GM12875 (cell line): Measurements from ENCODE around the gene MORN2.

Experiments used
- H3K4me3 ChIP-seq: one replicate; pipeline ENCODE4 v1.5.1; 2011; ENCODE audit warnings: low read depth, low read length, control low read depth
- TF ChIP-seq, protein P1 (sequence below): IDR thresholded peaks from 2 replicates; pipeline ENCODE4 v1.5.1; 2011; ENCODE audit warnings: low read depth, mild to moderate bottlenecking, control low read depth, inconsistent platforms, low read length, moderate library complexity, borderline replicate concordance; ENCODE audit not compliant: insufficient read depth

Gene MORN2

DNA sequence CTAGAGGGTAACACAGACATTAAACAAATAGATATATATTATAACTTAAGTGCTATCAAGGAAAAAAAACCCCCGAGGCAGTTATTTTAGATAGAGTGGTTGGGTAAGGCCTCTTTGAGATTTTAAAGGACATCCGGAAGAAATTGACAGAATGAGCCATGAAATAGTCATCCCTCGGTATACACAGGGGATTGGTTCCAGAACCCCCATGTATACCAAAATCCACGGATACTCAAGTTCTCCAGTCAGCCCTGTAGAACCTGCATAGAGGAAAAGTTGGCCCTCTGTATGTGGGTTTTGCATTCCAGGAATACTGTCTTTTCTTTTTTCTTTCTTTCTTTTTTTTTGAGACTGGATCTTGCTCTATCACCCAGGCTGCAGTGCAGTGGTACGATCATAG, 2.0 kb upstream of the MORN2 start:
- H3K4me3 ChIP-seq = no peak overlapping the region
- TF ChIP-seq, protein P1, sequence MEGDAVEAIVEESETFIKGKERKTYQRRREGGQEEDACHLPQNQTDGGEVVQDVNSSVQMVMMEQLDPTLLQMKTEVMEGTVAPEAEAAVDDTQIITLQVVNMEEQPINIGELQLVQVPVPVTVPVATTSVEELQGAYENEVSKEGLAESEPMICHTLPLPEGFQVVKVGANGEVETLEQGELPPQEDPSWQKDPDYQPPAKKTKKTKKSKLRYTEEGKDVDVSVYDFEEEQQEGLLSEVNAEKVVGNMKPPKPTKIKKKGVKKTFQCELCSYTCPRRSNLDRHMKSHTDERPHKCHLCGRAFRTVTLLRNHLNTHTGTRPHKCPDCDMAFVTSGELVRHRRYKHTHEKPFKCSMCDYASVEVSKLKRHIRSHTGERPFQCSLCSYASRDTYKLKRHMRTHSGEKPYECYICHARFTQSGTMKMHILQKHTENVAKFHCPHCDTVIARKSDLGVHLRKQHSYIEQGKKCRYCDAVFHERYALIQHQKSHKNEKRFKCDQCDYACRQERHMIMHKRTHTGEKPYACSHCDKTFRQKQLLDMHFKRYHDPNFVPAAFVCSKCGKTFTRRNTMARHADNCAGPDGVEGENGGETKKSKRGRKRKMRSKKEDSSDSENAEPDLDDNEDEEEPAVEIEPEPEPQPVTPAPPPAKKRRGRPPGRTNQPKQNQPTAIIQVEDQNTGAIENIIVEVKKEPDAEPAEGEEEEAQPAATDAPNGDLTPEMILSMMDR = no peak

DNA sequence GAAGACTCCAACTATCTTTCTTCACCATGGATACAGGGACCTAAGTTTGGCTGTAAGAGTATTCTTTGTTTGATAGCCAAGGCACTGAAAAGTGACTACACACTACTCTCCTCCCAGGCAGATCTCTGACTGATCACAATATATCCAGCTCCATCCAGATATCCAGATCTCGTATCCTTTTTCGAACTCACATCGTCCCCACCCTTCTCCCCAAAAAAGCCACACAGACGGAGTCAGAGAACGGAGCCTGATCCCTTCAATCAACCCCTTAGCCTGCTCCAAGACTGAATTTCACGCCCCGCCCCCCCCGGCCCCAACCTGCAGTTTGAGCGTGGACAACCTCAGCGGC, 575 bp upstream of the MORN2 start:
- peak overlapping the region; percentile 83 for H3K4me3 ChIP-seq
- TF ChIP-seq, protein P1 = no peak

DNA sequence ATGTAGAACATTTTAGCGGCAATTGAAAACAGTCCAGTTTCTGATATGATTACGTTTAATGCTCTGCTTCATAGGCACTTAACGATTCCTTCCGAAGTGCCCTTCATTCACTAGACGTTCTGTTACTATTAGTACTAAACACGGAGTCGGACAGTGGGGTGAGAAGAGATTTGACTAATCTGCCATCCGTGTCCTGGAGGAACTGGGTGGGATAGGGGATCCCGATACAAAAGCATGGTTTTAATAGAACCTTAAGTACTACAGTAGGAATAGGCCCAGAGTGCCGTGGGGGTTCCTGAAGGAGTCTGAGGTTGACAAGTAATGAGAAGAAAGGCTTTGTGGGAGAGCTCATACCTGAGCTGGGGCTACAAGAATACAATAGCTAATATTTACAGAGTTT, 631 bp downstream of the MORN2 start:
- TF ChIP-seq, protein P1 = no peak
- peak overlapping the region; percentile 83 for H3K4me3 ChIP-seq

DNA sequence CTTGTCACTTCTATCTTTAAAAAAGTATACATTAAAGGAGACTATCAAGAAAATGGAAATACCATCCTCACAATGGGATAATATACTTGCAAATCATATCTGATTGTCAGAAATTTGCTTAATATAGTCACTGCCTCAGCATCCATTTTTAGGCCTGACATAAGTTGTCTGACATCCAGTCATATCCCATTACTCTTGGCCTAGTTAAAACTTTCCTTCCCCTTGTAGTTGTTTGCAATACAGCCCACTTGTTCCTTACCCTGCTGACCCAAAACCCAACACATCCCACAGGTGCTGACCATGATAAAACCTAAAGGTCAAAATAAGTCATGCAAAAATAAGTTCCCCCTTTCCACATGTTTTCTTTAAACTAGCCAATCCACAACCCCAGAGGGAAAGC, 10.3 kb downstream of the MORN2 start:
- TF ChIP-seq, protein P1 = no peak
- H3K4me3 ChIP-seq = no peak overlapping the region

DNA sequence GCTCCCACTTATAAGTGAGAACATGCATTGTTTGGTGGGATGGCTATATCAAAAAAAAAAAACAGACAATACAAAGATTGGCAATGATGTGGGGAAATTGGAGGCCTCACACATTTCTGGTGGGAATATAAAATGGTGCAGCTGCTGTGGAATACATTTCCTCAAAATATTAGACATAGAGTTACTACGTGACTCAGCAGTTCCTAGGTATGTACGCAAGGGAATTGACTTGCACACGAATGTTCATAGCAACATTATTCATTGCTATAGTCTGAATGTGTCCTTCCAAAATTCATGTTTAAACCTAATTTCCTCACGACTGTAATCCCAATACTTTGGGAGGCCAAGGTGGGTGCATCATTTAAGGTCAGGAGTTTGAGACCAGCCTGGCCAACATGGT, 11.6 kb downstream of the MORN2 start:
- H3K4me3 ChIP-seq = no peak overlapping the region
- TF ChIP-seq, protein P1 = no peak

DNA sequence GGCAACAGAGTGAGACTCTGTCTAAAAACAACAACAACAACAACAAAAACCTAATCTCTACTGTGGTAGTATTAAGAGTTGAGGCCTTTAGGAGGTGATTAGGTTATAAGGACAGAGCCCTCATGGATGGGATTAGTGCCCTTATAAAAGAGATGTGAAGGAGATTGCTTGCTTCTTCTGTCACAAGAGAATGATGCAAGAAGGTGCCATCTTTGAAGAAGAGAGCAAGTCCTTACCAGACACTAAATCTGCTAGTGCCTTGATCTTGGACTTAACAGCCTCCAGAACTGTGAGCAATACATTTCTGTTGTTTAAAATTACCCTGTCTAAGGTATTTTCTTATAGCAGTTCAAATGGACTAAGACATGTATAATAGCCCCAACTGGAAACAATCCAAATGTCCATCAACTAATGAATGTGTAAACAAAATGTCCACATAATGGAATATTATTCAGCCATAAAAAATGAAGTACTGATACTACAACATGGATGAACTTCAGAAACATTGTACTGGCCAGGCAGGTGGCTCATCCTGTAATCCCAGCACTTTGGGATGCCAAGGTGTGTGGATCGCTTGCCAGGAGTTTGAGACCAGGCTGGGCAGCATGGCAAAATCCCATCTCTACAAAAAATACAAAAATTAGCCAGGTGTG, 12.3 kb downstream of the MORN2 start:
- TF ChIP-seq, protein P1 = no peak
- H3K4me3 ChIP-seq = no peak overlapping the region

DNA sequence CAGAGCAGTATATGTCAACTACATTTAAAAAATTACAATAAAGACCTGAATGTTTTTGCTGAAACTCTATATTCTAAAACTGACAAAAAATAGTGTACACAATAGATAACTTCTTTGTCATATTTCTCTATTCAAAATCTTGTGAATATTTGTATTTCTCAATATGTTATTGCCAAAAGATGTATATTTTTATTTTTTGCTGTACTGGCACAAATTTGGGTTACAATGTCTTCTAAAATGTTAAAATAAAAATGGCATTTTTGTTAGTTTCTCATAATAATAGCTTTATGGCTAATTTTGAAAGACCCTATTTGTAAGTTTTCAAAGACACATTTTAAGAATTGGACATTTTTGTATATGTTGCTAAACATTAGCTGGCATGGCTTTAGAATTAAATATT, 13.3 kb downstream of the MORN2 start:
- TF ChIP-seq, protein P1 = no peak
- no peak overlapping the region for H3K4me3 ChIP-seq
